ENCODE measurements around the gene SPRY4. TPM values are rescaled to one million over a fixed set of nuclear protein-coding genes. Genes with fewer than 3 reads are reported as not detected.
A peak's percentile ranks its signal among the peaks of the same experiment; 100 is the strongest.
"Not testable (repeated sequence)": the region's sequence is repeated elsewhere in the genome, so short reads cannot be mapped to it uniquely, and the experiment has no call there.

SPRY4 gene
- total RNA-seq, 1 experiment from 2014 or later: 46.8 TPM

- no peak for DNase-seq (ENCODE audit: low spot score)
Measured at GRCh38 chr5:142334538-142334937, 9.7 kb upstream of the SPRY4 start.

GRCh38 chr5:142333749-142334148, 8.9 kb upstream of the SPRY4 start:
- not testable (repeated sequence) for DNase-seq (ENCODE audit: low spot score)

- DNase-seq (ENCODE audit: low spot score): no peak
Measured at GRCh38 chr5:142330444-142330843, 5.6 kb upstream of the SPRY4 start.

GRCh38 chr5:142330026-142330425, 5.2 kb upstream of the SPRY4 start:
- DNase-seq (ENCODE audit: low spot score): no peak

- DNase-seq (ENCODE audit: low spot score): peak; percentile 61
Measured at GRCh38 chr5:142327111-142327842, 2.5 kb upstream of the SPRY4 start.

GRCh38 chr5:142326480-142326938, 1.7 kb upstream of the SPRY4 start:
- DNase-seq (ENCODE audit: low spot score): no peak

- DNase-seq (ENCODE audit: low spot score): peak; percentile 82
Measured at GRCh38 chr5:142325725-142326479, 1.1 kb upstream of the SPRY4 start.

GRCh38 chr5:142324136-142324870, 518 bp downstream of the SPRY4 start:
- peak; percentile 75 for DNase-seq (ENCODE audit: low spot score)

GRCh38 chr5:142323480-142324135, 1.2 kb downstream of the SPRY4 start:
- no peak for DNase-seq (ENCODE audit: low spot score)

- DNase-seq (ENCODE audit: low spot score): peak; percentile 48
Measured at GRCh38 chr5:142322747-142323479, 1.9 kb downstream of the SPRY4 start.

- no peak for DNase-seq (ENCODE audit: low spot score)
Measured at GRCh38 chr5:142322403-142322746, 2.4 kb downstream of the SPRY4 start.

GRCh38 chr5:142320851-142321560, 3.8 kb downstream of the SPRY4 start:
- no peak for DNase-seq (ENCODE audit: low spot score)

GRCh38 chr5:142320430-142320738, 4.4 kb downstream of the SPRY4 start:
- peak; percentile 47 for DNase-seq (ENCODE audit: low spot score)

- no peak for DNase-seq (ENCODE audit: low spot score)
Measured at GRCh38 chr5:142319560-142320429, 5.0 kb downstream of the SPRY4 start.

- DNase-seq (ENCODE audit: low spot score): no peak
Measured at GRCh38 chr5:142319105-142319504, 5.7 kb downstream of the SPRY4 start.

GRCh38 chr5:142317753-142318152, 7.1 kb downstream of the SPRY4 start:
- DNase-seq (ENCODE audit: low spot score): no peak

- no peak for DNase-seq (ENCODE audit: low spot score)
Measured at GRCh38 chr5:142317173-142317572, 7.6 kb downstream of the SPRY4 start.

GRCh38 chr5:142316681-142317080, 8.1 kb downstream of the SPRY4 start:
- no peak for DNase-seq (ENCODE audit: low spot score)

- no peak for DNase-seq (ENCODE audit: low spot score)
Measured at GRCh38 chr5:142316051-142316450, 8.8 kb downstream of the SPRY4 start.
